H9 (cell line): ENCODE measurements around the gene EPC2. TPM values are rescaled to one million over a fixed set of nuclear protein-coding genes. Genes with fewer than 3 reads are reported as not detected.

Source experiments
- DNase-seq: peaks from one replicate; pipeline ENCODE4 v3.0.0-alpha.2; 2017
- H2AFZ ChIP-seq: one replicate; pipeline ENCODE4 v1.6.1; 2013; ENCODE audit warnings: mild to moderate bottlenecking, low read length, control low read depth, moderate library complexity
- H2AK5ac ChIP-seq: 2 replicates; pipeline ENCODE4 v1.6.1; 2013; ENCODE audit warnings: low read length, control low read depth, mixed read lengths; ENCODE audit not compliant: insufficient read length
- H2BK120ac ChIP-seq: one replicate; pipeline ENCODE4 v1.6.1; 2013; ENCODE audit warnings: low read depth, mild to moderate bottlenecking, low read length, control low read depth, inconsistent platforms; ENCODE audit not compliant: poor library complexity, severe bottlenecking
- H2BK12ac ChIP-seq: 2 replicates; pipeline ENCODE4 v1.6.1; 2013; ENCODE audit warnings: low read length, control low read depth, mixed read lengths, low read depth; ENCODE audit not compliant: insufficient read length
- H2BK15ac ChIP-seq: 2 replicates; pipeline ENCODE4 v1.6.1; 2013; ENCODE audit warnings: low read depth, low read length, control low read depth
- H2BK20ac ChIP-seq: one replicate; pipeline ENCODE4 v1.6.1; 2013; ENCODE audit warnings: low read depth, mild to moderate bottlenecking, low read length, control low read depth, inconsistent platforms; ENCODE audit not compliant: poor library complexity, severe bottlenecking
- H2BK5ac ChIP-seq: 2 replicates; pipeline ENCODE4 v1.6.1; 2013; ENCODE audit warnings: low read length, control low read depth, mixed read lengths; ENCODE audit not compliant: insufficient read length
- H3K14ac ChIP-seq: 2 replicates; pipeline ENCODE4 v1.6.1; 2013; ENCODE audit warnings: low read length, control low read depth; ENCODE audit not compliant: insufficient read depth
- H3K18ac ChIP-seq: 2 replicates; pipeline ENCODE4 v1.6.1; 2013; ENCODE audit warnings: low read depth, mild to moderate bottlenecking, mixed read lengths, low read length, control low read depth; ENCODE audit not compliant: insufficient read length
- H3K23ac ChIP-seq: 2 replicates; pipeline ENCODE4 v1.6.1; 2013; ENCODE audit warnings: low read length, control low read depth, mixed read lengths, low read depth; ENCODE audit not compliant: insufficient read length
- H3K23me2 ChIP-seq: 2 replicates; pipeline ENCODE4 v1.6.1; 2013; ENCODE audit warnings: low read depth, mild to moderate bottlenecking, mixed read lengths, low read length, control low read depth; ENCODE audit not compliant: insufficient read length, poor library complexity, severe bottlenecking
- H3K27ac ChIP-seq: 2 replicates; pipeline ENCODE4 v1.5.1; 2013; ENCODE audit warnings: low read length, control low read depth, mixed read lengths, low read depth; ENCODE audit not compliant: insufficient read length
- H3K27me3 ChIP-seq: 2 replicates; pipeline ENCODE4 v1.6.1; 2013; ENCODE audit warnings: low read length, control low read depth, inconsistent platforms; ENCODE audit not compliant: insufficient read depth
- H3K4ac ChIP-seq: 2 replicates; pipeline ENCODE4 v1.6.1; 2013; ENCODE audit warnings: low read depth, mild to moderate bottlenecking, control low read depth, inconsistent platforms, low read length, moderate library complexity
- H3K4me1 ChIP-seq: 2 replicates; pipeline ENCODE4 v1.6.1; 2013; ENCODE audit warnings: low read length, control low read depth, inconsistent platforms; ENCODE audit not compliant: insufficient read depth
- H3K4me2 ChIP-seq: 2 replicates; pipeline ENCODE4 v1.6.1; 2013; ENCODE audit warnings: low read length, control low read depth, mixed read lengths; ENCODE audit not compliant: insufficient read length, insufficient read depth
- H3K56ac ChIP-seq: 2 replicates; pipeline ENCODE4 v1.6.1; 2013; ENCODE audit warnings: low read depth, mild to moderate bottlenecking, mixed read lengths, low read length, control low read depth; ENCODE audit not compliant: insufficient read length
- H3K79me1 ChIP-seq: 2 replicates; pipeline ENCODE4 v1.6.1; 2013; ENCODE audit warnings: low read depth, mild to moderate bottlenecking, moderate library complexity, low read length, control low read depth, inconsistent platforms; ENCODE audit not compliant: insufficient read depth, poor library complexity, severe bottlenecking
- H3K79me2 ChIP-seq: 2 replicates; pipeline ENCODE4 v1.6.1; 2013; ENCODE audit warnings: low read length, control low read depth, inconsistent platforms; ENCODE audit not compliant: insufficient read depth
- H3K9ac ChIP-seq: 2 replicates; pipeline ENCODE4 v1.6.1; 2013; ENCODE audit warnings: low read length, control low read depth, mixed read lengths; ENCODE audit not compliant: insufficient read length; ENCODE audit errors: extremely low read depth
- H3K9me3 ChIP-seq: one replicate; pipeline ENCODE4 v1.6.1; 2013; ENCODE audit warnings: low read depth, low read length, inconsistent platforms; ENCODE audit not compliant: control insufficient read depth
- H3T11ph ChIP-seq: one replicate; pipeline ENCODE4 v1.6.1; 2013; ENCODE audit warnings: mild to moderate bottlenecking, low read length, control low read depth, inconsistent platforms
- H4K20me1 ChIP-seq: one replicate; pipeline ENCODE4 v1.6.1; 2013; ENCODE audit not compliant: control insufficient read depth, insufficient read length, insufficient read depth
- H4K5ac ChIP-seq: 2 replicates; pipeline ENCODE4 v1.6.1; 2013; ENCODE audit warnings: low read depth, mild to moderate bottlenecking, mixed read lengths, low read length, control low read depth; ENCODE audit not compliant: insufficient read length
- H4K8ac ChIP-seq: replicated peaks from 2 replicates; pipeline ENCODE4 v1.6.1; 2013; ENCODE audit warnings: low read length, control low read depth, mixed read lengths, low read depth; ENCODE audit not compliant: insufficient read length
- H4K91ac ChIP-seq: 2 replicates; pipeline ENCODE4 v1.6.1; 2013; ENCODE audit warnings: low read depth, mild to moderate bottlenecking, moderate library complexity, mixed read lengths, low read length, control low read depth; ENCODE audit not compliant: insufficient read length
- H3K27ac Mint-ChIP-seq, 3 experiments: 2 replicates in 2 of 3; 3 replicates in 1 of 3; pipeline ENCODE4 v1.8.0; 2020 to 2021; ENCODE audit warnings: mixed read lengths in 3 of 3, mild to moderate bottlenecking in 1 of 3, moderate library complexity in 1 of 3
- H3K27me3 Mint-ChIP-seq: 2 replicates; pipeline ENCODE4 v1.8.0; 2021; ENCODE audit warnings: low read depth, mild to moderate bottlenecking, moderate library complexity, mixed read lengths
- H3K36me3 Mint-ChIP-seq, 3 experiments: 2 replicates in 2 of 3; 3 replicates in 1 of 3; pipeline ENCODE4 v1.8.0; 2020 to 2021; ENCODE audit warnings: low read depth in 3 of 3, mixed read lengths in 3 of 3; ENCODE audit not compliant: insufficient read depth in 1 of 3
- H3K4me1 Mint-ChIP-seq, 2 experiments: 2 replicates each; pipeline ENCODE4 v1.8.0; 2020; ENCODE audit warnings: mixed read lengths in 2 of 2
- H3K4me3 Mint-ChIP-seq, 2 experiments: 2 replicates in 1 of 2; 3 replicates in 1 of 2; pipeline ENCODE4 v1.8.0; 2020 to 2021; ENCODE audit warnings: mild to moderate bottlenecking in 2 of 2, mixed read lengths in 2 of 2, moderate library complexity in 1 of 2
- H3K9me3 Mint-ChIP-seq, 2 experiments: 2 replicates in 1 of 2; 3 replicates in 1 of 2; pipeline ENCODE4 v1.8.0; 2020; ENCODE audit warnings: mild to moderate bottlenecking in 2 of 2, mixed read lengths in 2 of 2, moderate library complexity in 1 of 2
- CTCF ChIP-seq: fragments of 200-600 bp; sonication (generic); conservative IDR thresholded peaks from 3 replicates; pipeline ENCODE4 v1.8.0; 2021; ENCODE audit warnings: antibody characterized with exemption, mild to moderate bottlenecking
- WGBS: extraction: QIAGEN DNeasy Blood & Tissue Kit; methylation state at CpG from one replicate; pipeline ENCODE4 v1.1.7; 2013; ENCODE audit warnings: missing lambda C conversion rate, low lambda C conversion rate, mixed read lengths; ENCODE audit not compliant: insufficient read length; ENCODE audit errors: extremely low coverage; 5-methylcytosine and 5-hydroxymethylcytosine counted together
- total RNA-seq: library from RNA; stranded (reverse); gene quantifications from 2 replicates; pipeline ENCODE4 v1.2.1, GENCODE V29; 2021

EPC2 gene
- total RNA-seq, 1 experiment from 2014 or later = 31.3 TPM

GRCh38 chr2:148756292-148756975, 111.9 kb downstream of the EPC2 start:
- H3K23ac ChIP-seq = no peak overlapping the region
- H3K9me3 ChIP-seq = no peaks in the 10 kb centered on the region
- no peak overlapping the region for H2BK120ac ChIP-seq
- H3K9ac ChIP-seq = no peak overlapping the region
- Mint-ChIP-seq H3K27ac (peak overlapping the region in 2 of 3 experiments; percentile 1 to 63; a peak in 3 of 7 replicates), H3K9me3 (no peaks in the 10 kb centered on the region), H3K4me3 (no peak overlapping the region), H3K4me1 (peaks cover 28% of the 10 kb centered on the region in 2 experiments), H3K36me3 (peaks cover 2 to 13% (median 9%) of the 10 kb centered on the region in 3 experiments; a peak in 5 of 7 replicates), H3K27me3 (no peaks in the 10 kb centered on the region)
- H2BK12ac ChIP-seq = no peak overlapping the region
- no peak overlapping the region for H3K56ac ChIP-seq
- no peak for DNase-seq
- H2AFZ ChIP-seq = no peak overlapping the region
- no peaks in the 10 kb centered on the region for H4K20me1 ChIP-seq
- H3K4me2 ChIP-seq = no peak overlapping the region
- no peak overlapping the region for H2BK20ac ChIP-seq
- no CpG with 5 or more reads among the region's 4 CpGs for WGBS
- H3K79me1 ChIP-seq = no peaks in the 10 kb centered on the region
- no peaks in the 10 kb centered on the region for H3K79me2 ChIP-seq
- H3K27ac ChIP-seq = no peak overlapping the region
- no peak overlapping the region for H3K4ac ChIP-seq
- no peak overlapping the region for H2BK5ac ChIP-seq
- no peak overlapping the region for H3T11ph ChIP-seq
- no peaks in the 10 kb centered on the region for H3K23me2 ChIP-seq
- peaks cover 7% of the 10 kb centered on the region; the same call in 1 of the 2 replicates for H3K4me1 ChIP-seq
- H2BK15ac ChIP-seq = no peak overlapping the region
- H3K27me3 ChIP-seq = no peaks in the 10 kb centered on the region
- no peak overlapping the region for H4K8ac ChIP-seq
- H2AK5ac ChIP-seq = no peak overlapping the region
- no peak overlapping the region for H3K14ac ChIP-seq
- TF ChIP-seq CTCF = no peak
- no peak overlapping the region for H4K5ac ChIP-seq
- H4K91ac ChIP-seq = no peak overlapping the region
- no peak overlapping the region for H3K18ac ChIP-seq
